ENCODE results near the gene CDH4.
"Not testable (repeated sequence)": the region's sequence is repeated elsewhere in the genome, so short reads cannot be mapped to it uniquely, and the experiment has no call there.

Gene CDH4

GRCh38 chr20:61966492-61967244 lies 714.6 kb downstream of the CDH4 start:
- no peak for DNase-seq

- DNase-seq = no peak
These were observed 715.2 kb downstream of the CDH4 start for GRCh38 chr20:61967300-61967699.

GRCh38 chr20:61968036-61968810 lies 716.2 kb downstream of the CDH4 start:
- no peak for DNase-seq

- no peak for DNase-seq
These were observed 716.9 kb downstream of the CDH4 start for GRCh38 chr20:61968932-61969331.

- DNase-seq = no peak
These were observed 717.7 kb downstream of the CDH4 start for GRCh38 chr20:61969806-61970205.

- DNase-seq = no peak
These were observed 718.3 kb downstream of the CDH4 start for GRCh38 chr20:61970357-61970756.

- DNase-seq = not testable (repeated sequence)
These were observed 719.5 kb downstream of the CDH4 start for GRCh38 chr20:61971595-61971994.

- DNase-seq = no peak
These were observed 720.8 kb downstream of the CDH4 start for GRCh38 chr20:61972636-61973508.

- no peak for DNase-seq
These were observed 721.7 kb downstream of the CDH4 start for GRCh38 chr20:61973515-61974356.

GRCh38 chr20:61974357-61974665 lies 722.2 kb downstream of the CDH4 start:
- no peak for DNase-seq

GRCh38 chr20:61975407-61976129 lies 723.5 kb downstream of the CDH4 start:
- DNase-seq = peak; percentile 8

GRCh38 chr20:61976263-61976643 lies 724.2 kb downstream of the CDH4 start:
- no peak for DNase-seq

GRCh38 chr20:61976644-61977418 lies 724.8 kb downstream of the CDH4 start:
- DNase-seq = no peak

GRCh38 chr20:61977419-61977786 lies 725.3 kb downstream of the CDH4 start:
- no peak for DNase-seq

- DNase-seq = no peak
These were observed 726.4 kb downstream of the CDH4 start for GRCh38 chr20:61978491-61978890.

- DNase-seq = no peak
These were observed 727.0 kb downstream of the CDH4 start for GRCh38 chr20:61979090-61979489.

- DNase-seq = no peak
These were observed 727.9 kb downstream of the CDH4 start for GRCh38 chr20:61979701-61980635.

- DNase-seq = no peak
These were observed 728.9 kb downstream of the CDH4 start for GRCh38 chr20:61980647-61981583.

GRCh38 chr20:61981691-61982090 lies 729.6 kb downstream of the CDH4 start:
- not testable (repeated sequence) for DNase-seq

Data from NCI-H748 treated with DMSO at 0.1 percent for 48 hours (cell line).